HEK293 (cell line): Measurements from ENCODE around the gene SPIC.

Experiments used
- CTCF ChIA-PET: fragments of 350-600 bp; formaldehyde crosslinking; extraction: SDS; loops from one replicate; lab custom pipeline; 2021; ENCODE audit warnings: antibody characterized with exemption; lab: Yijun Ruan, JAX
- POLR2A ChIA-PET: fragments of 300-600 bp; formaldehyde crosslinking; extraction: SDS; loops from one replicate; lab custom pipeline; 2020; ENCODE audit warnings: antibody characterized with exemption, inconsistent platforms; lab: Yijun Ruan, JAX
- H3K27ac ChIP-seq: fragments of 200-500 bp; sonication (Bioruptor generic); 2 replicates; pipeline ENCODE4 v1.5.1; 2014; ENCODE audit warnings: low read depth, low read length, control low read depth, inconsistent platforms; ENCODE audit errors: extremely low read depth
- H3K36me3 ChIP-seq, 2 experiments: fragments of 200-500 bp in 1 of 2; sonication (Bioruptor generic) in 1 of 2; 1 replicate in 1 of 2; 2 replicates in 1 of 2; pipeline ENCODE4 v1.5.1; 2014 to 2017; ENCODE audit warnings: inconsistent platforms in 2 of 2, low read length in 2 of 2; ENCODE audit not compliant: control insufficient read depth in 2 of 2, insufficient read depth in 1 of 2
- H3K4me1 ChIP-seq: fragments of 200-500 bp; sonication (Bioruptor generic); 2 replicates; pipeline ENCODE4 v1.5.1; 2014; ENCODE audit warnings: mild to moderate bottlenecking, low read length, inconsistent platforms; ENCODE audit not compliant: control insufficient read depth, insufficient read depth
- H3K4me3 ChIP-seq: 2 replicates; pipeline ENCODE4 v1.5.1; 2011; ENCODE audit warnings: low read depth, mild to moderate bottlenecking, control low read depth, low read length, moderate library complexity
- H3K9me3 ChIP-seq: fragments of 200-500 bp; sonication (Bioruptor generic); 2 replicates; pipeline ENCODE4 v1.5.1; 2014; ENCODE audit warnings: low read depth, low read length, inconsistent platforms; ENCODE audit not compliant: control insufficient read depth, insufficient read depth
- GFI1B ChIP-seq: fragments of 450-650 bp; formaldehyde crosslinking; IDR thresholded peaks from 2 replicates; pipeline ENCODE4 v1.5.1; 2016; ENCODE audit warnings: missing biosample characterization, missing genetic modification characterization
- GLIS1 ChIP-seq: fragments of 450-650 bp; formaldehyde crosslinking; IDR thresholded peaks from 2 replicates; pipeline ENCODE4 v1.5.1; 2016; ENCODE audit warnings: missing biosample characterization, missing genetic modification characterization
- HOXA7 ChIP-seq: sonication (generic); formaldehyde crosslinking; IDR thresholded peaks from 2 replicates; pipeline ENCODE4 v1.8.1; 2022; ENCODE audit warnings: missing genetic modification reagents, borderline replicate concordance
- KLF7 ChIP-seq: fragments of 450-650 bp; formaldehyde crosslinking; IDR thresholded peaks from 2 replicates; pipeline ENCODE4 v1.5.1; 2016; ENCODE audit warnings: missing biosample characterization, missing genetic modification characterization, borderline replicate concordance
- KLF9 ChIP-seq: fragments of 450-650 bp; formaldehyde crosslinking; IDR thresholded peaks from 2 replicates; pipeline ENCODE4 v1.5.1; 2016; ENCODE audit warnings: missing biosample characterization, missing genetic modification characterization, low read depth
- PRDM1 ChIP-seq: fragments of 450-650 bp; formaldehyde crosslinking; IDR thresholded peaks from 2 replicates; pipeline ENCODE4; 2016; ENCODE audit warnings: missing biosample characterization, missing genetic modification characterization
- SP7 ChIP-seq: fragments of 450-650 bp; formaldehyde crosslinking; IDR thresholded peaks from 2 replicates; pipeline ENCODE4 v1.5.1; 2016; ENCODE audit warnings: missing biosample characterization, missing genetic modification characterization
- ZFP41 ChIP-seq: fragments of 450-650 bp; formaldehyde crosslinking; IDR thresholded peaks from 2 replicates; pipeline ENCODE4 v1.5.1; 2016; ENCODE audit warnings: missing biosample characterization, missing genetic modification characterization, borderline replicate concordance
- ZNF10 ChIP-seq: fragments of 450-650 bp; formaldehyde crosslinking; IDR thresholded peaks from 2 replicates; pipeline ENCODE4 v1.5.1; 2017; ENCODE audit warnings: missing biosample characterization, missing genetic modification characterization
- ZNF133 ChIP-seq: fragments of 450-650 bp; formaldehyde crosslinking; IDR thresholded peaks from 2 replicates; pipeline ENCODE4 v1.5.1; 2016; ENCODE audit warnings: missing biosample characterization, missing genetic modification characterization
- ZNF138 ChIP-seq: fragments of 450-650 bp; formaldehyde crosslinking; IDR thresholded peaks from 2 replicates; pipeline ENCODE4 v1.5.1; 2016; ENCODE audit warnings: missing biosample characterization, missing genetic modification characterization, borderline replicate concordance
- ZNF169 ChIP-seq: fragments of 450-650 bp; formaldehyde crosslinking; IDR thresholded peaks from 2 replicates; pipeline ENCODE4 v1.5.1; 2016; ENCODE audit warnings: missing biosample characterization, missing genetic modification characterization
- ZNF221 ChIP-seq: fragments of 450-650 bp; formaldehyde crosslinking; IDR thresholded peaks from 2 replicates; pipeline ENCODE4 v1.5.1; 2017; ENCODE audit warnings: missing biosample characterization, missing genetic modification characterization, borderline replicate concordance
- ZNF324 ChIP-seq: fragments of 450-650 bp; formaldehyde crosslinking; IDR thresholded peaks from 2 replicates; pipeline ENCODE4 v1.5.1; 2016; ENCODE audit warnings: missing biosample characterization, missing genetic modification characterization
- ZNF37A ChIP-seq: fragments of 450-650 bp; IDR thresholded peaks from 2 replicates; pipeline ENCODE4 v1.5.1; 2018; ENCODE audit warnings: missing biosample characterization, missing genetic modification characterization
- ZNF391 ChIP-seq: fragments of 450-650 bp; formaldehyde crosslinking; IDR thresholded peaks from 2 replicates; pipeline ENCODE4 v1.5.1; 2016; ENCODE audit warnings: low read depth, missing biosample characterization, missing genetic modification characterization, borderline replicate concordance
- ZNF530 ChIP-seq: fragments of 450-650 bp; formaldehyde crosslinking; IDR thresholded peaks from 2 replicates; pipeline ENCODE4 v1.5.1; 2016; ENCODE audit warnings: low read depth, missing biosample characterization, missing genetic modification characterization
- ZNF610 ChIP-seq: fragments of 450-650 bp; formaldehyde crosslinking; IDR thresholded peaks from 2 replicates; pipeline ENCODE4 v1.5.1; 2016; ENCODE audit warnings: missing biosample characterization, missing genetic modification characterization, borderline replicate concordance
- ZNF747 ChIP-seq: fragments of 450-650 bp; formaldehyde crosslinking; IDR thresholded peaks from 2 replicates; pipeline ENCODE4 v1.5.1; 2016; ENCODE audit warnings: missing biosample characterization, missing genetic modification characterization
- ZNF76 ChIP-seq: fragments of 450-650 bp; formaldehyde crosslinking; IDR thresholded peaks from 2 replicates; pipeline ENCODE4; 2016; ENCODE audit warnings: low read depth, missing biosample characterization, missing genetic modification characterization, borderline replicate concordance
- ZNF791 ChIP-seq: fragments of 450-650 bp; formaldehyde crosslinking; IDR thresholded peaks from 2 replicates; pipeline ENCODE4 v1.5.1; 2016; ENCODE audit warnings: missing biosample characterization, missing genetic modification characterization
- ZNF837 ChIP-seq: fragments of 450-650 bp; formaldehyde crosslinking; IDR thresholded peaks from 2 replicates; pipeline ENCODE4 v1.5.1; 2016; ENCODE audit warnings: missing biosample characterization, missing genetic modification characterization
- TF ChIP-seq, protein P1 (sequence below): fragments of 450-650 bp; formaldehyde crosslinking; IDR thresholded peaks from 2 replicates; pipeline ENCODE4 v1.5.1; 2016; ENCODE audit warnings: missing biosample characterization, missing genetic modification characterization
- TF ChIP-seq, protein P2 (sequence below): fragments of 450-650 bp; formaldehyde crosslinking; IDR thresholded peaks from 2 replicates; pipeline ENCODE4 v1.5.1; 2016; ENCODE audit warnings: missing biosample characterization, missing genetic modification characterization
- TF ChIP-seq, protein P3 (sequence below): fragments of 450-650 bp; formaldehyde crosslinking; IDR thresholded peaks from 2 replicates; pipeline ENCODE4 v1.5.1; 2016; ENCODE audit warnings: missing biosample characterization, missing genetic modification characterization, low read depth
- TF ChIP-seq, protein P4 (sequence below): fragments of 450-650 bp; formaldehyde crosslinking; IDR thresholded peaks from 2 replicates; pipeline ENCODE4 v1.5.1; 2016; ENCODE audit warnings: missing biosample characterization, missing genetic modification characterization

SPIC gene

DNA sequence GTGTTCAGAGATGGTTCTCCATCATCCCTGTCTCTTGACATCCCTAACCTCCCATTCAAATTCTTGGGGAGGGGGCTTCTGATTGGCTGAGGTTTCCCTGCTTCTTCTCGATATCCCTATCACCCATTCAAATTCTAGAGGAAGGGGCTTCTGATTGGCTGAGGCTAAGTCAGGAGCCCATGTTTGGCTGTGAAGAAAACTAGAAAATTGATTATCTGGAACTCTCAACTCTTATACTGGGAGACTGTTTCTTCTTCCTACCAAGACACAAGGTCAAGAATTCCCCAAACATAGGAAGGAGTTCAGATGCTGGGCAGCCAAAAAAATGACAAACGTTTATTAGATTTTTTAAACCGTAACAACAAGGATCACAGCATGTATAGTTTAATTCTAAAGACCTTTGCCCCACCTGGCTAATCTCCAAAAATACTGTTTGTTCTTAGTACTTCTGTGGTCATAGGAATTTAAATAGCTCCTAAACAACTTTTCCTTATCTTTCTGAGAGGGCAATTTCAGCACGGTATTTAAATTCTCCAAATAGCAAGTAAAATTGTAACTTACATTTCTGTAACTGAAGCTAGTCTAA lies 26.4 kb downstream of the SPIC start (continued):
- TF ChIP-seq ZNF138 (tag by site-specific recombination) (no peak), SP7 (tag by site-specific recombination) (no peak), ZNF133 (tag by site-specific recombination) (no peak)

DNA sequence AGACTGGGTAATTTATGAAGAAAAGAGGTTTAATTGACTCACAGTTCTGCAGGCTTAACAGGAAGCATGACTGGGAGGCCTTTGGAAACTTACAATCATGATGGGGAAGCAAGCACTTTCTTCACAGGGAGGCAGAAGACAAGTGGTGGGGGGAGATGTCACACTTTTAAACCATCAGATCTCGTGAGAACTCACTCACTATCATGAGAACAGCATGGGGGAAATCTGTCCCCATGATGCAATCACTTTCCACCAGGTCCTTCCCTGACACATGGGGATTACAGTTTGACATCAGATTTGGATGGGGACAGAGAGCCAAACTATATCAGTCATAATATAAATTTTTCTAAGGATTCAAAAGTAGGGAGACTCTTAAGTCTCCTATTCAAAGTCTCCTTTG lies 46.0 kb downstream of the SPIC start:
- TF ChIP-seq ZNF76 (tag by site-specific recombination) (no peak), ZNF791 (tag by site-specific recombination) (no peak), GLIS1 (tag by site-specific recombination) (no peak), KLF7 (tag by site-specific recombination) (no peak), KLF9 (tag by site-specific recombination) (no peak), ZNF324 (tag by site-specific recombination) (no peak), ZNF837 (no peak), ZNF391 (tag by site-specific recombination) (no peak), ZNF747 (no peak), ZNF10 (tag by site-specific recombination) (no peak), GFI1B (tag by site-specific recombination) (no peak), ZNF610 (tag by site-specific recombination) (no peak), ZNF169 (tag by site-specific recombination) (no peak)
- TF ChIP-seq, protein P1, sequence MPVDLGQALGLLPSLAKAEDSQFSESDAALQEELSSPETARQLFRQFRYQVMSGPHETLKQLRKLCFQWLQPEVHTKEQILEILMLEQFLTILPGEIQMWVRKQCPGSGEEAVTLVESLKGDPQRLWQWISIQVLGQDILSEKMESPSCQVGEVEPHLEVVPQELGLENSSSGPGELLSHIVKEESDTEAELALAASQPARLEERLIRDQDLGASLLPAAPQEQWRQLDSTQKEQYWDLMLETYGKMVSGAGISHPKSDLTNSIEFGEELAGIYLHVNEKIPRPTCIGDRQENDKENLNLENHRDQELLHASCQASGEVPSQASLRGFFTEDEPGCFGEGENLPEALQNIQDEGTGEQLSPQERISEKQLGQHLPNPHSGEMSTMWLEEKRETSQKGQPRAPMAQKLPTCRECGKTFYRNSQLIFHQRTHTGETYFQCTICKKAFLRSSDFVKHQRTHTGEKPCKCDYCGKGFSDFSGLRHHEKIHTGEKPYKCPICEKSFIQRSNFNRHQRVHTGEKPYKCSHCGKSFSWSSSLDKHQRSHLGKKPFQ (tag by site-specific recombination): no peak
- TF ChIP-seq, protein P2, sequence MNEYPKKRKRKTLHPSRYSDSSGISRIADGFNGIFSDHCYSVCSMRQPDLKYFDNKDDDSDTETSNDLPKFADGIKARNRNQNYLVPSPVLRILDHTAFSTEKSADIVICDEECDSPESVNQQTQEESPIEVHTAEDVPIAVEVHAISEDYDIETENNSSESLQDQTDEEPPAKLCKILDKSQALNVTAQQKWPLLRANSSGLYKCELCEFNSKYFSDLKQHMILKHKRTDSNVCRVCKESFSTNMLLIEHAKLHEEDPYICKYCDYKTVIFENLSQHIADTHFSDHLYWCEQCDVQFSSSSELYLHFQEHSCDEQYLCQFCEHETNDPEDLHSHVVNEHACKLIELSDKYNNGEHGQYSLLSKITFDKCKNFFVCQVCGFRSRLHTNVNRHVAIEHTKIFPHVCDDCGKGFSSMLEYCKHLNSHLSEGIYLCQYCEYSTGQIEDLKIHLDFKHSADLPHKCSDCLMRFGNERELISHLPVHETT: no peak
- TF ChIP-seq, protein P3, sequence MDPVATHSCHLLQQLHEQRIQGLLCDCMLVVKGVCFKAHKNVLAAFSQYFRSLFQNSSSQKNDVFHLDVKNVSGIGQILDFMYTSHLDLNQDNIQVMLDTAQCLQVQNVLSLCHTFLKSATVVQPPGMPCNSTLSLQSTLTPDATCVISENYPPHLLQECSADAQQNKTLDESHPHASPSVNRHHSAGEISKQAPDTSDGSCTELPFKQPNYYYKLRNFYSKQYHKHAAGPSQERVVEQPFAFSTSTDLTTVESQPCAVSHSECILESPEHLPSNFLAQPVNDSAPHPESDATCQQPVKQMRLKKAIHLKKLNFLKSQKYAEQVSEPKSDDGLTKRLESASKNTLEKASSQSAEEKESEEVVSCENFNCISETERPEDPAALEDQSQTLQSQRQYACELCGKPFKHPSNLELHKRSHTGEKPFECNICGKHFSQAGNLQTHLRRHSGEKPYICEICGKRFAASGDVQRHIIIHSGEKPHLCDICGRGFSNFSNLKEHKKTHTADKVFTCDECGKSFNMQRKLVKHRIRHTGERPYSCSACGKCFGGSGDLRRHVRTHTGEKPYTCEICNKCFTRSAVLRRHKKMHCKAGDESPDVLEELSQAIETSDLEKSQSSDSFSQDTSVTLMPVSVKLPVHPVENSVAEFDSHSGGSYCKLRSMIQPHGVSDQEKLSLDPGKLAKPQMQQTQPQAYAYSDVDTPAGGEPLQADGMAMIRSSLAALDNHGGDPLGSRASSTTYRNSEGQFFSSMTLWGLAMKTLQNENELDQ: no peak
- TF ChIP-seq, all 188 proteins: peak for 0
- Histone ChIP-seq H3K9me3 (no peaks in the 10 kb centered on the region), H3K27ac (no peak overlapping the region), H3K36me3 (no peaks in the 10 kb centered on the region), H3K4me1 (no peaks in the 10 kb centered on the region), H3K4me3 (no peak overlapping the region)
- ChIA-PET POLR2A (no interaction called here), CTCF (no interaction called here)

DNA sequence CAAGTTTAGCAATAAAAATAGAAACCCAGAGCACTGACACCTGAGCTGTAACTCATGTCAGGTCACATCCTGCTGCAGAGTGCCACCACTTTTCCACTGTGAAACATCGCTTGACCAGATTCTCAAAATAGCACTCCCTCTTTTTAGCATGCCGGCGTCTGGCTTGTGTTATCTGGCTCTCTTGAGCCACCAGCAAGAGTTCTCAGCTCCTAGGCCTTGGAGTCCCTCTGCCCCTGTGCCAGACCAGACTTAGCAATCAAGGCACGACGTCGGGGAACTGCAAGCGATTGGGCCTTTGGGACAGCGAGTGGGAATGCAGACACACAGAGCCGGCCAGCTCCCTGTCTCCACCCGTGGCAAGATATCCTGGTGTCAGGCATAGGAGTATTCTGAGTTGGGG lies 52.5 kb downstream of the SPIC start:
- ChIA-PET POLR2A (no interaction called here), CTCF (interaction anchor here (0.6 to 0.7 kb wide), 2 partner anchors 229 to 705 kb away, joined by 3 to 4 read pairs; no protein-coding TSS in a partner anchor)
- Histone ChIP-seq H3K27ac (no peak overlapping the region), H3K36me3 (no peaks in the 10 kb centered on the region), H3K4me3 (no peak overlapping the region), H3K4me1 (no peaks in the 10 kb centered on the region), H3K9me3 (no peaks in the 10 kb centered on the region)
- no peak for TF ChIP-seq ZNF530
- TF ChIP-seq PRDM1 (tag by site-specific recombination): no peak
- TF ChIP-seq HOXA7 (CRISPR knock-in tag): no peak
- no peak for TF ChIP-seq ZNF37A (tag by site-specific recombination)
- no peak for TF ChIP-seq ZNF837
- TF ChIP-seq, protein P4, sequence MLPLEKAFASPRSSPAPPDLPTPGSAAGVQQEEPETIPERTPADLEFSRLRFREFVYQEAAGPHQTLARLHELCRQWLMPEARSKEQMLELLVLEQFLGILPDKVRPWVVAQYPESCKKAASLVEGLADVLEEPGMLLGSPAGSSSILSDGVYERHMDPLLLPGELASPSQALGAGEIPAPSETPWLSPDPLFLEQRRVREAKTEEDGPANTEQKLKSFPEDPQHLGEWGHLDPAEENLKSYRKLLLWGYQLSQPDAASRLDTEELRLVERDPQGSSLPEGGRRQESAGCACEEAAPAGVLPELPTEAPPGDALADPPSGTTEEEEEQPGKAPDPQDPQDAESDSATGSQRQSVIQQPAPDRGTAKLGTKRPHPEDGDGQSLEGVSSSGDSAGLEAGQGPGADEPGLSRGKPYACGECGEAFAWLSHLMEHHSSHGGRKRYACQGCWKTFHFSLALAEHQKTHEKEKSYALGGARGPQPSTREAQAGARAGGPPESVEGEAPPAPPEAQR (tag by site-specific recombination): no peak
- no peak for TF ChIP-seq ZFP41 (tag by site-specific recombination)
- no peak for TF ChIP-seq ZNF221
